KOPT-K1 (cell line): ENCODE results near the gene XRRA1.

Experiments
- H3K27ac ChIP-seq: fragments of 200-600 bp; sonication (generic); 2 replicates; pipeline ENCODE4 v1.5.1; 2016; ENCODE audit warnings: antibody characterized with exemption, mild to moderate bottlenecking, low read depth, low read length; ENCODE audit not compliant: poor library complexity, severe bottlenecking
- H3K36me3 ChIP-seq: fragments of 200-600 bp; sonication (generic); 2 replicates; pipeline ENCODE4 v1.5.1; 2017; ENCODE audit warnings: antibody characterized with exemption, mild to moderate bottlenecking, low read length, moderate library complexity; ENCODE audit not compliant: insufficient read depth
- H3K9me3 ChIP-seq: fragments of 200-600 bp; sonication (generic); 2 replicates; pipeline ENCODE4 v1.5.1; 2017; ENCODE audit warnings: antibody characterized with exemption, low read length, mild to moderate bottlenecking; ENCODE audit not compliant: insufficient read depth, poor library complexity, severe bottlenecking

Gene XRRA1

DNA sequence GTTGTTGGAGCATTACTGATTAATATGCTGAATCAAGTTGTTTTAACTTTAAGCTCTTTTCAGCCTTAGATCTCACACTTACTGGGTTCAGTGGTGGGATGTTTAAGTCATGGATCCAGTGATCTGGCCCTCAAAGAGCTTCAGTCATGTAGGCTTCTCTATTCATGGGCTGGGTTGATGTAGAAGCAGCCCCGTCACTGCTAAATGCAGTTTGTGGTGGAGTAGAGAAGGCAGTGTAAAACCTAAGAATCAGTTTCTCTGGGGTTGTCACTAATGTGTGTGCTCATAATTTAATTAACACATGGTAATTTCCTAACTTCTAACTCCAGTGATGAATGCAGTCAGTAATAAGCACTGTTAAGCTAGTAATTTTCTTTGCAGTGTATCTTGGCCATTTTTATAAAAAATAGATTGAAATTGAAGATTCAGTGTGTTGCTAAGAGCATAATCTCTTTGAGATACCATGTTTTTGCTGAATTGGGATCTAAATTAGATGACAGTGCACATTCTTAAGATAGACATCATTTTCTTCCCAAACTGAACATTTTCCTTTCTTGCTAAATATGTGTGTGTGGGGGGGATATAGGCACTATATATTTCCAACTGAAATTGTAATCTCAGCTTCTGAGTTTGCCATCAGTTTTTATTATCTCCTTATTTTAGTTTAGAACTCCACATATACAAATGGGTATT lies 9.2 kb upstream of the XRRA1 start:
- Histone ChIP-seq H3K27ac (no peak overlapping the region), H3K36me3 (peaks cover 73% of the 10 kb centered on the region)

DNA sequence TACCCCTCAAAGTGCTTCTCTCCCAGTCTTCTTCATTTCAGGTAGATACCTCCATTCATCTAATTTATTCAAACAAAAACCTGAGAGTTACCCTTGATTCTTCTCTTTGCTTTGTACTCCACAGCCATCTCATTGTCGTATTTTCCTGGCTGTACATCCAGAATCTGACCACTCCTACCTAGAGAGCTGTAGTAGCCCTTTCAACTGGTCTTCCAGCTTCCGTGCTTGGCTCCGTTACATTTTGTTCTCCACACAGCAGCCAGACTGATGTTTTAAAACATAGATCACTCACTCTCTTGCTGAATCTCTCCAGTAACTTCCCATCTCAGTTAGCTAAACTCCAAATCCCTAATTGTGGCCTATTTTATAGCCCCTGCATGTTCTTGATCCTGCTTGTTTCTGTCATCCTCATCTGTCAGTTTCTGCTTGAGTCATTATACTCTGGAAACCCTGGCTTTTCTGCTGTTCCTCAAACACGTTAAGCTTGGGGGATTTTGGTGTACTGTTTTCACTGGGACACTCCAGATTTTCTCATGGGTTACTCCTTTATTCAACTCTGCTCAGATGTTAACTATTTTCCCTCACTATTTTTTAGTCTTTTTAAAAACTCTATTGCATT lies 7.6 kb upstream of the XRRA1 start:
- no peaks in the 10 kb centered on the region for H3K9me3 ChIP-seq
- H3K36me3 ChIP-seq = peaks cover 73% of the 10 kb centered on the region
- H3K27ac ChIP-seq = no peak overlapping the region

More for the DNA sequence above, 9.2 kb upstream of the XRRA1 start:
- H3K9me3 ChIP-seq = no peaks in the 10 kb centered on the region

DNA sequence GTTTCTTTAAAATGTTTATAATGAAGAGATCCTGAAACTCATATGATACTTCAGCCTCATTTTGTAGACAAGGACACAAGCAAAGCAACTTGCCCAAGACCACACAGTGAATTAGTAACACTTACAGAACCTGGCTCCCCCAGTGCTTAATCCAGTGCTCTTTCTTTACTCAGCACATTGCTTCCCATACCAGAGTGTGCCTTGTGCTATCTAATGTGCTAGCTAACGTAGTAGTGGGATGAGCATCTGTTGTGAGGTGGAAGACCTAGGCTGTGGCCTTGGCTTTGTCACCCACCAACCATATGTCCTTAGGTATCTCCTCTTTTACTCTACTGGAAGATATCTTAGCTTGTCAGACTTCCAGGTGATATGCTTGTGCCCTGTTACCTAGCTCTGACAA lies 5.3 kb upstream of the XRRA1 start:
- peaks cover 70% of the 10 kb centered on the region for H3K36me3 ChIP-seq
- H3K27ac ChIP-seq = no peak overlapping the region

DNA sequence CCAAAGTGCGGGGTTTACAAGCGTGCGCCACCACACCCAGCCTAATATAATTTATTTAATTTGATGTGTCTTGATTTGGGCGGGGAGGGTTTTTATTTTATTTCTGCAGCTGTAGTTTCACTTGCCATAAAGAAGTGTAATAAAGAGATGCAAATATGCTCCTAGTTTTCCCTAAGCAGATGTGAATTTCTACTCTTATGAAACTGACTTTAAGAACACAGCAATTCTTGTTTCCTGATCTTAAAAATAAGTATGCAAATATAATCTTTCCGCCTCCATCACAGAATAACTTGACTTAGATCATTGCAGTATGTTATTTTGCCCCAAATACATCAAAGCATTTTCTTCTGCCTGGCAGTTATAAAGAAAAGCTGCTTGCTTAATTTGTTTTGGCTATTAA lies 4.6 kb upstream of the XRRA1 start:
- no peaks in the 10 kb centered on the region for H3K9me3 ChIP-seq
- H3K27ac ChIP-seq = no peak overlapping the region
- H3K36me3 ChIP-seq = peaks cover 62% of the 10 kb centered on the region

More for the DNA sequence above, 5.3 kb upstream of the XRRA1 start:
- H3K9me3 ChIP-seq = no peaks in the 10 kb centered on the region

DNA sequence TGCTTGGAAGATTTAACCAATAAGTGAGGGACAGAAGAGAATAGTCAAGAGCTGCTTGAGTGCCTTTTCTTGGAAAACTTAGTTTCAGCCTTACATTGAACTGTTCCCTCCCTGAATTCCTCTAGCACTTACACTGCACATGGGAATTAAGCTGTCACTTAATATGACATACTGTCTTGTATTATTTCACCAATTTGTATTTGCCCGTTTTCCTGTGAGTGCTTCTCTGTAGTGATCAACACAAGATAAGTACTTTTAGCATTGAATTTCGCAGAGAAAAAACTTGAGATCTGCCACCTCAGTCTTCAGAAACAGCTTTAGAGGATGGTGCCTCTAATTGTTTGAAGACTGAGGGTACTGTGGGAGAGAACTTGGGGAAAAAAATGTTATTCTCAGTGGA lies 3.9 kb upstream of the XRRA1 start:
- H3K9me3 ChIP-seq = no peaks in the 10 kb centered on the region
- peaks cover 57% of the 10 kb centered on the region for H3K36me3 ChIP-seq
- no peak overlapping the region for H3K27ac ChIP-seq

DNA sequence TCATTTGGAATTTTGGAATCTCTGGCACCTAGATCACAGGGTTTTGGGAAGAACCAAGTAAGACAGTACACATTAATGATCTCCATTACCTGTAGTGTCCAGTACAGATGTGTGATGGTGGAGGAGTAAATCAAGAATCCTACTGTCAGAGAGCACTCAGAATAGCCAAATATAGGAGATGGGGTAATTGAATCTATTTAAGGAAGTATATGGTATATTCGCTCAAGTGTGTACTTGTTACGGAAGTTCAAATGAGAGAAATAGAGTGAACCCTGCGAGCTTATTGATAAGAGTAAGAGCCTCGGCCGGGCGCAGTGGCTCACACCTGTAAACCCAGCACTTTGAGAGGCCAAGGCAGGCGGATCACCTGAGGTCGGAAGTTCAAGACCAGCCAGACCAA lies 2.3 kb upstream of the XRRA1 start:
- peaks cover 46% of the 10 kb centered on the region for H3K36me3 ChIP-seq
- H3K27ac ChIP-seq = no peak overlapping the region
- no peaks in the 10 kb centered on the region for H3K9me3 ChIP-seq

DNA sequence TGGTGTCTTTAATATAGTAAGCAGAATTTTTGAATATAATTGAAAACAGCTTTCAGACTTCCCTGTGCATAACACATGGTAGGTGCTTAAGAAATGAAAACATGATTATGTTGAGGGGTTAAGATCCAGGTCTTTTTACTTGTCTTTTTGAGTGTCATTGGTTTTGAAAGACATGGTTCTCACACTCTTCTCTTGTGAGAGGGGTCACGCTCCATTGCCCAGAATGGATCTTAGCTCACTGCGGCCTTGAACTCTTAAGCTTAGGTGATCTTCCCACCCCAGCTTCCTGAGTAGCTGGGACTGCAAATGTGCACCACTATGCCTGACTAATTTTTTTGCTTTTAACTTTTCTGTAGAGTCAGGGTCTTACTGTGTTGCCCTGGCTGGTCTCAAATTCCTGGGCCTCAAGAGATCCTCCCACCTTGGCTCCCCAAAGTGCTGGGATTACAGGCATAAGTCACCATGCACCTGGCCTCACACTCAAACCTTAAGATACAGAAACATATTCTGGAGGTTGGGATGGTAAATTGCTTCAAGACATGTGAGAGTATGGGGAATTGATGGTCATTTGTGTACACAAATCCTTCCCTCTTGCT lies 1.6 kb upstream of the XRRA1 start:
- H3K27ac ChIP-seq = peak overlapping the region; percentile 78
- H3K9me3 ChIP-seq = no peaks in the 10 kb centered on the region
- H3K36me3 ChIP-seq = peaks cover 42% of the 10 kb centered on the region

DNA sequence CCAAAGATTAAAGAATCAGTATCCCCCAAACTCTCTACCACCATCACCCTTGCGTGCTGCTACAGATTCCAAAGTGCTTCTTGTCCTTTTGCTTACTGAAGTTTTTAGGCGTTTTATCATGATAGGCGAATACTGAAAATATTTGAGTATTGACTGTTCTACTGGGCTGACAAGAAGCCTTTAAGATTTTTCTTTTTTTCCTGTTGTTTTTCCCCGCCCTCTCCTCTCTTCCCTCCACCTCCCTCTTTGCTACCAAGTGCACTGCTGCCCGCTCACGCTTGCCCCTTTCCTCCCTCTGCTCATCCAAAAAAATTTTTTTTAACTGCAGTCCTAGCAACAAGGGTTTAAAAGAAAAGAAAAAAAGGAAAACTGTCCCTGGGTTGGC lies 854 bp upstream of the XRRA1 start:
- peak overlapping the region; percentile 78 for H3K27ac ChIP-seq
- H3K9me3 ChIP-seq = no peaks in the 10 kb centered on the region
- H3K36me3 ChIP-seq = peaks cover 39% of the 10 kb centered on the region

DNA sequence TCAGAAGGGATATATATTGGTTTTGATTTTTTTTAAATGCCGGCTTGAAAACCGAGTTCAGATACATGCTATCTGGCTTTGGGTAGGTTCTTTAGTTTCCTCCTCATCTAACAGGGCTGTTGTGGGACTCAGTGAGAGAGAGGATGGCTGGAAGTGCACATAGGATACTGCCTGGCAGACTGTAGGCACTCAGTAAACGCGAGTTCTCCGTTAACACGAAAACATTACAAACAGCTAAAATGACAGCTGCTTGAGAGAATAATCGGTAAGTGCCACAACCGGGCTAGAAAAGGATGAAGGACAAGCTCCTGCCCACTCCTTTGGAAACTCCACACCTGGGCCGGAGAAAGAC lies 369 bp downstream of the XRRA1 start:
- Histone ChIP-seq H3K36me3 (peaks cover 39% of the 10 kb centered on the region), H3K27ac (peak overlapping the region; percentile 78), H3K9me3 (no peaks in the 10 kb centered on the region)

DNA sequence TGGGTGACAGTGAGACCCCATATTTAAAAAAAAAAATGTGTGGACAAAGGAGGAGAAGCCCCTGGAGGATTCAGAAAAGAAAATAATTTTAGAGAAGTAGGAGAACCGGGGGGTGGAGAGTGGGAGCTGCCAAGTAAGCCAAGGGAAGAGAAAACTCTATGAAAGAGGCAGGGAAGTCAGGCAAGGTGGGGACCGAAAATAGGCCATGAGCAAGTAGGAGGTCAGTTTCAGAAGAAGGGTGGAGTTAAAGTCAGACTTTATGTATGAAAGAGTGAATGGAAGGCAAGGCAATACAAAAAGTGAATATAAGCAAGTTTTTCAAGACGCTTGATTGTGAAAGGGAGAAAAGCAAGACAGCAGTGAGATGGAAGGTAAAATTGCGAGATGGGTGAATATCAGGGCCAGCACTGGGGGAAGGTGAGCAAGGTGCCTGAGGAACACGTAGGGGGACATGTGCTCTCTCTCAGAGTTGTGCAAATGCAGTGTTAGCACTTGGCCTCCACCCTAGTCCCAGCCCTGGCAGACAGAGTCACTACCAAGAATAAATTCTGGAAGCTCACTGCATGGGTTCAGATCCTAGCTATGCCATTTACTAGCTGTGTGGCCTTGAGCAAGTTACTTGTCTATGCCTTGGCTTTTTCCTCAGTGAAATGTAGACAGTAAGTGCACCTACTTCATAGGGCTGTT lies 6.7 kb downstream of the XRRA1 start:
- no peaks in the 10 kb centered on the region for H3K9me3 ChIP-seq
- H3K36me3 ChIP-seq = peaks cover 73% of the 10 kb centered on the region
- no peak overlapping the region for H3K27ac ChIP-seq

DNA sequence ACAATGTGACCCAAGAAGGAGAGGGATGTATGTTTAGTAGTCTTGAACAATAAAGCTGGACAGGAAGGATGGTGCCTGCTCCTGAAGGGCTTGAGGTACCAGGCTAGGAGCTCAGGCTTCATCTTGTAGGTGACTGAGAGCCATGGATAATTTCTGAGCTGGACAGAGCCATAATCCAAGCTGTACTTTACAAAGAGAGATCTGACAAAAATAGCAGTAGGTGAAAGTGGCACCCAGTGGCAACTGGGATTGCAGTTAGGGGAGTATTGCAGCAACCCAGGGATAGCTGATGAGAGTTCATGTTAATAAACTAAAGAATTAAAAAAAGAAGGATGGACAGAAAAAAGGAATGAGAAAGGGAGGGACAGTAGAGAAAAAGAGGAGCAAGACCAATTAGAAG lies 7.4 kb downstream of the XRRA1 start:
- Histone ChIP-seq H3K36me3 (peaks cover 80% of the 10 kb centered on the region), H3K9me3 (no peaks in the 10 kb centered on the region), H3K27ac (no peak overlapping the region)

DNA sequence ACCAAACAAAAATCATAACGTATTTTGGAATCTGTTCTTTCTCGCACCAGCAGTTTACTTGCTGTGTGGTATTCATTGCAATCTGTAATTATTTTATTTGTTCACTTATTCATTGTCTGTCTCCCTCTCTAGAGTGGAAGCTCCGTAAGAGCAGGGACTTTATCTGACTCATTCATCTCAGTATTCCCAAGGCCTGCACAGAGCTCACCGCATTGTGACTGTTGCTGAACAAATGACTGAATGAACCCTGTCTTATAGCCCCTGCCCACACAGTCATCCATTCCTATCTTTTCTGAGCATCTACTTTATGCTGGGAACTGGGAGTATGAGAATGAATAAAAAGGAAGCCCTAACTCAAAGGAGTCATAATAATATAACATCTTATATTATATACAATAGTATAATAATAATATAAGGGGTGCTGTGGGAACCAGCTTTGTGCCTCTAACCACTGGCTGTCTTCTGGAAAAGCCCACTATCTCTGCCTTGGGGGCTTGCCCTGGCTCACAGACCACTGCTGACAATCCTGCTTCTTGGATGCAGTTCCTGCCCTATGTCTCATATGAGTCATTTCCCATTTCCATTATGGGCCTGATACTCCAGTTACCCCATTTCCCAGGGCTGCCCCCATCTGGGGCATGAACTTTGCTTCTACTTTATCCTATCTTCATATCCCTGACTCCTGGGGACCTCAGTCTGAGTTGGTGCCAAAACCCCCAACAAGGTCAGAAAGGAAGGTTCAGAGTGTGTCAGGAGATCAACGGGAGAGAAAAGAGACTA lies 11.0 kb downstream of the XRRA1 start:
- Histone ChIP-seq H3K36me3 (peaks cover 96% of the 10 kb centered on the region), H3K9me3 (no peaks in the 10 kb centered on the region), H3K27ac (no peak overlapping the region)

DNA sequence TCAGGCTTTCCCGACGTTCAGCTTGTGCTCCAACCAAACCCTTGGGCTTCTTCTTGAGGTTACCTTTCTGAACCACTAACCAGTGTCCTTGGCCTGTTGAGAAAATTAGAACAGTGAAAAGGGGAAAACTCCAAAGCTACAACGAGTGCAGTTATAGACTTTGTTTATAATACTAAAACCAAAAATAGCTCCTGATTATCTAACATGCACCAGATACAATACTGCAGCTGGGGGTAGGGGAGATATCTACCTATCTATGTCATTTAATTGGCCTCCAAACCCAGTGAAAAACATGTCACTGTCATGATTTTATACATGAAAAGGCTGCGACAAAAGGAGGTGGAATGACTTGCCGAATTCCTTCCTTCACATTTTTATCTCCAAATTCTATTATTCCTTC lies 11.9 kb downstream of the XRRA1 start:
- no peak overlapping the region for H3K27ac ChIP-seq
- H3K36me3 ChIP-seq = peaks cover 95% of the 10 kb centered on the region
- no peaks in the 10 kb centered on the region for H3K9me3 ChIP-seq

DNA sequence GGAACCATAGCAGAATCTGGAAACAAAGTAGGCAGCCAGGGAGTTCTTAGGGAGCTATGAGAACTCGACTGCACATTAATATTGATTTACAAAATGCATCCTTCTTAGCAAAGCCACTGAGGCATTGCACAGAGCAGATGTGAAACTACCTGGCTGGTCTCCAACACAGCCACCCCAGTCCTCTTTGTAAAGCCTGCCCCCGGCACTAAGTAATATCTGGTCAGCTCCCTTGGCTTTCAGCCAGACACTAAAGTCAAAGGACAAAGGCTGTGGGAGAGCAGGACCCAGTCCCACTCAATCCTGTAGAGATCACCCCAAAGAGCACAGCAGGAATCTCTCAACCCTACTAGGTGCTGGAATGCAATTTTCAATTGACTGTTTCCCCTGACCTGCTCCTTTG lies 12.8 kb downstream of the XRRA1 start:
- Histone ChIP-seq H3K36me3 (peaks cover 87% of the 10 kb centered on the region), H3K27ac (no peak overlapping the region), H3K9me3 (no peaks in the 10 kb centered on the region)

DNA sequence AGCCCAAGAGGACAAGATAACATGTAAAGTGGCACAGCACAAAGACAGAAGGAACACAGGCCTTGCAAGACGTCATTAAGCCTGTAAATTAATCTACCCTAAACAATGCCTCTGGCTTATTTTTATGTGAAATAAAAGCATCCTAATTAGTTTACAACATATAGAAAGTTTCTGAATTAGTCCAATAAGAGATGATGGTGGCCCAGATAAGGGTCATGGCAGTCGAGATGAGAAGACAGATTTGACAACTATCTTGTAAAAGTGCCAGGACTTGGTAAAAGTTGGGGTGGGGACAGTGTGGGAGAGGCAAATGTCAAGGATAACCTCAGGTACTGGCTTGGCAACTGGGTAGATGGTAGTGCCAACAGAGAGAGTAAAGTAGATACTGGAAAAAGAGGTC lies 13.6 kb downstream of the XRRA1 start:
- H3K27ac ChIP-seq = no peak overlapping the region
- H3K9me3 ChIP-seq = no peaks in the 10 kb centered on the region
- peaks cover 86% of the 10 kb centered on the region for H3K36me3 ChIP-seq
